Measurements from ENCODE around the gene TLR1. TPM values are rescaled to one million over a fixed set of nuclear protein-coding genes. Genes with fewer than 3 reads are reported as not detected.

Gene TLR1
- total RNA-seq, 4 donors from 2014 or later: 2.5 to 11.3 (median 10.3) TPM

DNA sequence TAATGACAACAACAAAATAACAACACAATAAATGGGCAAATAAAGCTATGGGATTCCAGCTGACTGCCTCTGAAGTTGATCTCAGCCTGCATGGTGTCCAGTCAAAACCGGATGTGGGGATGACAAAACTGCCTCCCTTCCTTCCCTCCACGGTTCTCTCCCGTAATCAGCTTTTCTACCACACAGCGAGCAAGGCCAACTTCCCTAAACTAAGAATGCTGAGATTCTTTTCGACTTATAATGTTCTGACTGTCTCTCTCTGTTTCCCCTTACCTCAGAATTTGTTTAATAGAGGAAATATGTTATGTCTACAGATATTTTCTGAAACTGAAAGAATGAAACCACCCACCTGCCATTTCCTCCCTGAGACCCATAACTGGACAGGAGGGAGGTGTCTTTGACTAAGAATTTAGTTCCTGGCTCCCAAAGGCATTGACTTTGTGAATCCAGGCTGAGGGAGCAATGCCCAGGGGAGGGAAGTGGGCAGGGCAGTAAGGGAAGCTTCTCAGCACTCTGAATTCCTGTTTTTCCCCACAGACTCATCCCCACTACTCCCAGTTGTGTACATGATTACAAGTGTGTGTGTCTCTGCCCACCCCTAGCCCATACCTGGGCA lies 1.0 kb upstream of the TLR1 start:
- intact Hi-C loops (cut with DNase I): no loop called here
- peak overlapping the region in 3 of 4 donors; percentile 84 to 88 (median 84) for H3K27ac ChIP-seq
- WGBS, 2 donors: 54 to 60% methylated on average over 5 of the region's 5 CpGs
- TF ChIP-seq, protein P1, sequence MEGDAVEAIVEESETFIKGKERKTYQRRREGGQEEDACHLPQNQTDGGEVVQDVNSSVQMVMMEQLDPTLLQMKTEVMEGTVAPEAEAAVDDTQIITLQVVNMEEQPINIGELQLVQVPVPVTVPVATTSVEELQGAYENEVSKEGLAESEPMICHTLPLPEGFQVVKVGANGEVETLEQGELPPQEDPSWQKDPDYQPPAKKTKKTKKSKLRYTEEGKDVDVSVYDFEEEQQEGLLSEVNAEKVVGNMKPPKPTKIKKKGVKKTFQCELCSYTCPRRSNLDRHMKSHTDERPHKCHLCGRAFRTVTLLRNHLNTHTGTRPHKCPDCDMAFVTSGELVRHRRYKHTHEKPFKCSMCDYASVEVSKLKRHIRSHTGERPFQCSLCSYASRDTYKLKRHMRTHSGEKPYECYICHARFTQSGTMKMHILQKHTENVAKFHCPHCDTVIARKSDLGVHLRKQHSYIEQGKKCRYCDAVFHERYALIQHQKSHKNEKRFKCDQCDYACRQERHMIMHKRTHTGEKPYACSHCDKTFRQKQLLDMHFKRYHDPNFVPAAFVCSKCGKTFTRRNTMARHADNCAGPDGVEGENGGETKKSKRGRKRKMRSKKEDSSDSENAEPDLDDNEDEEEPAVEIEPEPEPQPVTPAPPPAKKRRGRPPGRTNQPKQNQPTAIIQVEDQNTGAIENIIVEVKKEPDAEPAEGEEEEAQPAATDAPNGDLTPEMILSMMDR (IDR thresholded peaks at IDR 0.05): no peak
- peak in 1 of 4 donors; percentile 30 for TF ChIP-seq POLR2A (IDR thresholded peaks at IDR 0.05)
- peaks cover 0 to 32% (median 9%) of the 10 kb centered on the region in 3 donors for H3K4me1 ChIP-seq
- peak overlapping the region in 3 of 4 donors; percentile 34 to 62 (median 36) for H3K4me3 ChIP-seq
- H3K9me3 ChIP-seq: no peaks in the 10 kb centered on the region
- no peaks in the 10 kb centered on the region for H3K27me3 ChIP-seq
- no peak for DNase-seq
- H3K36me3 ChIP-seq: peaks cover 0 to 6% (median 0%) of the 10 kb centered on the region in 3 donors

DNA sequence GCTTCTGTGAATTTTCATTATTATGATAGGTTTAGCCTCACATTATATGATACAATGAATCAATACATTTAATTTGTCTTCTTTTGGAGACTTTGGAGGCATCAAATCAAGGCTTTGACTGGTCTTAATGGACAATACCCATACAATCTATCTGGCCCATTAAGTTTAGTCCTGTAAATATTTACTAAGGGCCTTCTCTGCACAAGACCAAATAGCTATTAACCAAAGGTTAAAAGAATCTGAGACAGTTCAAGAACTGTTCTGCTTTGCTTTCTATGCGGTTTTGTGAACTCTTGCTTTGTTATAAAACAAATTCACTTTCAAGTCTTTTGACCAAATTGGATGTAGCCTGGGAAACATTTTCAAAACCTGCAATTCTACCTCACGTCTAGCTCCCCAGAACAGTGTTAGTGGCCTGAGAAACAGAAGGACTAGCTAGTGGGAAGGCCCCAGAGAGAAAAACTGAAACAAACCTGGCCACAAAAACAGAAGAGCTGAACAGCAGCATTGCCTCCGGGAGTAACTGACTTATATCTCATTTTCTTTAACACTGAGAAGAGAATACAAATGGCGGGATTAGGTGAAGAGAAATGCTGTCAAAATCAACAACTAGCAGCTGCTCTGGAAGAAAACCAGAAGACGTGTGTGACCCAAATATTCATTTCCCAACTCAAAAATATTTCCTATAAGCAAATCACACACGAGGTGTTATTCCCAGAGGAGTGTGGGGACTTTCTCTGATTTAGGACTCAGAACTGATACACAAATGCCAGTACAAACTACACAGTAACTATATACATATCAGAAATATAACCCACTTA lies 548 bp downstream of the TLR1 start:
- Histone ChIP-seq H3K9me3 (peaks cover 0 to 2% (median 0%) of the 10 kb centered on the region in 3 donors), H3K4me3 (peak overlapping the region; percentile 3 to 62 (median 35)), H3K4me1 (peaks cover 0 to 32% (median 9%) of the 10 kb centered on the region in 3 donors), H3K36me3 (peaks cover 0 to 19% (median 0%) of the 10 kb centered on the region in 3 donors), H3K27ac (peak overlapping the region; percentile 59 to 88 (median 84)), H3K27me3 (no peaks in the 10 kb centered on the region)
- 12 to 13% methylated on average over 6 of the region's 6 CpGs for WGBS, 2 donors
- TF ChIP-seq, protein P1 (IDR thresholded peaks at IDR 0.05): no peak
- no peak for TF ChIP-seq POLR2A (IDR thresholded peaks at IDR 0.05)
- no peak for DNase-seq
- intact Hi-C loops (cut with DNase I): no loop called here

GRCh38 chr4:38802561-38803355 lies 1.8 kb downstream of the TLR1 start:
- whole genome bisulfite sequencing, 2 donors: 92 to 95% methylated on average over 12 to 15 of the region's 15 CpGs
- intact Hi-C loops (cut with DNase I): no loop called here
- Histone ChIP-seq H3K4me1 (peaks cover 0 to 32% (median 9%) of the 10 kb centered on the region in 3 donors), H3K36me3 (peaks cover 0 to 31% (median 0%) of the 10 kb centered on the region in 3 donors), H3K4me3 (peak overlapping the region in 3 of 4 donors; percentile 5 to 62 (median 36)), H3K9me3 (peaks cover 0 to 3% (median 0%) of the 10 kb centered on the region in 3 donors), H3K27ac (no peak overlapping the region), H3K27me3 (no peaks in the 10 kb centered on the region)
- DNase-seq: no peak
- TF ChIP-seq, protein P1 (IDR thresholded peaks at IDR 0.05): no peak
- no peak for TF ChIP-seq POLR2A (IDR thresholded peaks at IDR 0.05)

- Histone ChIP-seq H3K36me3 (peaks cover 0 to 31% (median 0%) of the 10 kb centered on the region in 3 donors), H3K27ac (no peak overlapping the region), H3K9me3 (peaks cover 0 to 3% (median 0%) of the 10 kb centered on the region in 3 donors), H3K4me3 (no peak overlapping the region), H3K27me3 (no peaks in the 10 kb centered on the region), H3K4me1 (peaks cover 0 to 31% (median 9%) of the 10 kb centered on the region in 3 donors)
- no peak for DNase-seq
- TF ChIP-seq, protein P1 (IDR thresholded peaks at IDR 0.05): no peak
- TF ChIP-seq POLR2A (IDR thresholded peaks at IDR 0.05): no peak
- intact Hi-C loops (cut with DNase I): no loop called here
- WGBS, 2 donors: 86% methylated on average over 3 of the region's 3 CpGs
Observed at GRCh38 chr4:38800961-38801450, 3.6 kb downstream of the TLR1 start.

Measured in esophagus squamous epithelium (tissue), 5 donors.